Epidermal melanocyte (primary cell): ENCODE measurements around the gene SCFD2.

ENCODE experiments used
- DNase-seq: peaks from one replicate; pipeline ENCODE4 v3.0.0; 2011; ENCODE audit warnings: low spot score; ENCODE audit not compliant: insufficient read length

The SCFD2 gene

GRCh38 chr4:52861171-52861823 lies 504.6 kb downstream of the SCFD2 start:
- DNase-seq = no peak

DNA sequence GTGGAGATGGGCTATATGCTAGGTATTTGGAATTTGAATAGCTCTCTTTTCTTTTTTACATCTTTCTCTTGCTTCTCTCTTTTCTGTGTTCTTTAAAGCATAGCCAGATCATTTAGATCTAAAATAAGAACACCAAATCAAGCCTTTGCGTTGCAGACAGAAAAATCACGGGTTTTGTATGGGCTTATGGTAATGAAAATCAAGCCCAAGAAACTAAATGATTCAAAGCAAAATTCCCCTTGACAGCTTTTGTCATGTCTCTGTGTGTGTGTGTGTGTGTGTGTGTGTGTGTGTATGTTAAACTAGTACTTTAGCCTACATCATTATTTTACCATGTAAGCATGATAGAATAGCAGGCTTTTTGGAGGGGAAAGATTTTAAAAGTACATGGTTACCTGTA lies 505.5 kb downstream of the SCFD2 start:
- no peak for DNase-seq

DNA sequence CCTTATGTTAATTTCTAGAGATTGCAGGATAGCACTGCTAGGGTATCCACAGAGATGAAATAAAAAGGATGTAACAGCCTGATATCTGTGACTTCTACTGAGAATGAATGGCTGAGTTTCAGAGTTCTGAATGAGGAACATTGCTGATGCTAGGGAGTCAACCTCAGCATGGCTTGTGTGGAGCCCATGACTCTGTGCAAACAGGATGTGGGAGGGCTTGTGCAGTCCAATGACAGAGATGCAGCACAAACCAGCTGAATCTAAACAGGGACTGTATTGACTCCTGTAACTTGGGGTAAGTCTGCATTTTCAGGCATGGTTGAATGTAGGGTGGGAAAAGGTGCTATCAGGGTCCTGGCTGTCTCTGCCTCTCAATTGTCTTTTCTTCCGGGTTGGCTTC lies 509.1 kb downstream of the SCFD2 start:
- DNase-seq = no peak

DNA sequence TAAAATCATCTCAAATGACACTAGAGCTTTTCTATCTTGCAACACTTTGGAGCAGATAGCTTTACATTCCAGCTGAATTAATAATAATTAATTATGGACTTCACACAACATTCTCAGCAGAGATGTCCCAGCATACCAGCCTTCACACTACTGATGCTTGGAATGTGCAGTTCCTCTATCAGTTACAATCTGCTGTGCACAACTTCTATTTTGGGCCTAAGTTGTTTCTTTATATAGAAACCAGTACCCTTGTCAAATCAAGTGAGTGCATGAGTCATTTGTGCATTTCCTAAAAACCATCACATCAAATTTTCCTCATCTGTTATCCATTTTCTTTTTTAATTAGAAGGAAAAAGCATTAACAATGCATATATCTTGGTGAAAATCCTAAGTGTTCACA lies 512.5 kb downstream of the SCFD2 start:
- no peak for DNase-seq

DNA sequence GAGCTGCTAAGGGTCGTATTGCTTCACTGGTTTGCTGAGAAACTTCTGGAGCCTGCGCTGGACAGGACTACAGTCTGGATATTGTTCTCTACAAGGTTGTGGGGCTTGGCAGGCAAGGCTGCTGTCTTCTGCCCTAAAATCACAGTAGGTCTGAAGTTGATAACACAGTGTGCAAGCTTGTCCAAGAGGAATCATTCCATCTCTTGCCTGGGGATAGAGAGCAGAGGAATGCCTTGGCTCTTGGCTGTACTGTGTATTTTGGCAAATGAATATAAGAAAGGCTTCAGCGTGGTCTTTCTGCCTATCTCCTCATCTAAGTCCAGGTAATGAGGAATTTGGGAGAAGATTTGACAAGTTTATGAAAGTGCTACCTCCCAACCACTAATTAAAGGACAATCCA lies 513.1 kb downstream of the SCFD2 start:
- DNase-seq = no peak

DNA sequence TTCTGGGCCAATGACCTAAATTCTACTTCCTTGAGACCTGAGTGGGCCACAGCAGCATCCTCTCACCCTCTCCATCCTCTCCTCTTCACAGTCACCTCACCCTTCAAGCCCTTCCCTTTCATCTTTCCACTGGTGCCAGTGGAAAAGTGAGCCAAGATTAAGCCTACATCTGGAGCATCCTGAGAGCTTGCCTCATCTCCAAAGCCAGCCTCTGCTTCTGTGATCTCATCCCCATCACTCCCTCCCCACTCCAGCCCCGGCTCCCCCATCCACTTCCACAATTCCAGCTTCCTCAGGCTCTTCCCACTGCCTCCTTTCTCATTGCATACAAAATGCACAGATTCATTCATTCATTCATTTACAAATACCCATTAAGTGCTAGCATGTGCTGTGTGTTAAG lies 513.8 kb downstream of the SCFD2 start:
- no peak for DNase-seq

- DNase-seq = no peak
These were observed 515.3 kb downstream of the SCFD2 start for GRCh38 chr4:52850406-52851124.

GRCh38 chr4:52848254-52848653 lies 517.6 kb downstream of the SCFD2 start:
- DNase-seq = no peak

GRCh38 chr4:52846502-52846901 lies 519.4 kb downstream of the SCFD2 start:
- no peak for DNase-seq

- DNase-seq = no peak
These were observed 521.3 kb downstream of the SCFD2 start for GRCh38 chr4:52844596-52844995.

DNA sequence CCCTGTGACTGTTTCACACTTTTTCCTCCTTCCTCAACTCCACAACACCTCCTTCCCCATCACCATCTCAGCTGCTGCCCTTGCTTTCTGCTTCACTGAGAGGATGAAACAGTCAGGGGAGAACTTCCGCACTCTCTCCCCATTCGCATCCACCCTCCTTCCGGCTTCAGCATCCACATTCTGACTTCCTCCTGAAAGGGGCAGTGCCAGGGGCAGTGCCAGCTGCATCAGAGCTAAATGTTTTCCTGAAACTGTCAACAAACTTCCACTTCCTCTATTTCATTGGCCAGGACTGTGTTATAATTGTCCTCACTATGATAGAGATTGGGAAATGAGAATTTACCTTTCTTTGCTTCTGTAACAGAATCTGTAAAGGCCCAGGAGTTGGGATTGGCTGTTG lies 521.9 kb downstream of the SCFD2 start:
- no peak for DNase-seq

DNA sequence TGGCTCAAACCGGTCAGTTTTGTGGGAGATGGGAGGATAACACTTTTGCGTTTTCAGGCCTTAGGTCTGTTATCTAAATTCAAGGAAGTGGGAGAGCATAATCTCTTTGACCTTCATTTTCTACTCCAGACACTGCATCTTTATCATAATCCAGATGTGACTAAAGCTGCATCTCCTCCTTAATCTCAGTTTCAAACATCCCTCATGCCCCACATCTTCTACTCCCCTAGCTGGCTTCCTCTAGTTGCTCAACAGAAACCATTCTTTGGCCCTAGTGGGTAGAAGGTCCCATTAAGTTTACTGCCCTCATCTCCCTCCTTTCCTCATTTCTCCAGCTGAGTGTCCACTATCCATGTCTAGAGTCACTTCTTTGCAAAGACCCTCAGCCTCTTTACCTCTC lies 522.5 kb downstream of the SCFD2 start:
- DNase-seq = no peak

DNA sequence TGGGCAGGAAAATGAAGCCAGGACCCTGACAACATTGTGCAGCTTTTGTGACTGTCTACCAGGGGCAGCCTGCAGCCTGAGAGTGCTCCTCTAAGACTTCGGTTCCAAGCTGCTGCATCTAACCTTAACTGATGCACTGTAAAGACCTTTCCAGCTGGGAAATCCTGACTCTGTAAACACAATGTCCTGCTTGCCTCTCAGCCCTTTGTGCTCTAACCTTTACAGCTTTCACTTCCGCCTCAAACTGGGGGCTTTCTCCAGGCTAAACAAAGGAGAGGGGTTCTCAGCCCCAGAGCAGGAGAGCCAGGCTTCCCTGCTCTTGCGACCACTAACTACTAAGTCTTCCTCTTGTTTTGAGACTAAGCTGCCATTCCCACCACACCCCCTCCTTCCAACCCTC lies 523.1 kb downstream of the SCFD2 start:
- no peak for DNase-seq

- DNase-seq = no peak
These were observed 524.0 kb downstream of the SCFD2 start for GRCh38 chr4:52841682-52842456.

GRCh38 chr4:52840531-52841370 lies 525.1 kb downstream of the SCFD2 start:
- DNase-seq = no peak

- DNase-seq = no peak
These were observed 526.9 kb downstream of the SCFD2 start for GRCh38 chr4:52838729-52839586.

GRCh38 chr4:52837716-52838558 lies 527.9 kb downstream of the SCFD2 start:
- no peak for DNase-seq

DNA sequence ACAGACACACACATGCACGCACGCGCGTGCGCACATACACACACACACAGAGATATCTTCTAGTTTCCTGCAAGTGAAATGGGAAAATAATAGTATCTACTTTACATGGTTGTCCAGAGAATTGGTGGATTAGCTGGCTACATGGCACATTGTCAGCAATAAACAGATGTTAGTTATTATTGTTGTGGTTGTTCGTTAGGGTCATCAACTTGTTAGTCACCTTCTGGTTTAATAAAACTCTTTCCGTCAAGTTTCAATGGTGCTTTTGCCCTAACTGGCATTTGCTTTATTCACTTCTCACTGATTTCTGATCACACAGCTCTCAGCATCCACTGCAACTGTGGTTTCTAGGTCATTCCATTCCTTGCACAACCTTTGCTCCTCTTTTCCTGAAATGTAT lies 529.2 kb downstream of the SCFD2 start:
- no peak for DNase-seq

DNA sequence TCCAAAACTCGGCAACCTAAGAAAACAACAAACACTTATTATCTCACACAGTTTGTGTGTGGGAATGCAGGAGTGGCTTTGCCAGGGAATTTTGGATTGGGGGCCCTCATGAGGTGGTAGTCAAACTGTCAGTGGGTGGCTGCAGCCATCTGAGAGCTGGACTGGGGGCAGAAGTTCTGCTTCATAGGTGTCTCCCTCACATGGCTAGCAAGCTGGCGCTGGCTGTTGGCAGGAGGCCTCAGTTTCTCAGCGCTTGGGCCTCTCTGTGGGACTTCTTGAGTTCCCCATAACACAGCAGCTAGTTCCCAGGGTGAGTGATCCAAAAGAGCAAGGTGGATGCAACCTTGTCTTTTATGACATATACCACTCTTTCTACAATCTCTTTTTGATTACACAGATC lies 529.7 kb downstream of the SCFD2 start:
- no peak for DNase-seq
